ENCODE data around the gene CDK17.

The CDK17 gene

GRCh38 chr12:96311191-96311590, 89.0 kb downstream of the CDK17 start:
- DNase-seq = no peak

GRCh38 chr12:96310067-96310466, 90.2 kb downstream of the CDK17 start:
- DNase-seq = no peak

- no peak for DNase-seq
These were observed 91.4 kb downstream of the CDK17 start for GRCh38 chr12:96308881-96309280.

- DNase-seq = no peak
These were observed 94.6 kb downstream of the CDK17 start for GRCh38 chr12:96305665-96306064.

GRCh38 chr12:96303653-96304052, 96.6 kb downstream of the CDK17 start:
- DNase-seq = no peak

GRCh38 chr12:96302687-96303310, 97.4 kb downstream of the CDK17 start:
- no peak for DNase-seq

- no peak for DNase-seq
These were observed 98.5 kb downstream of the CDK17 start for GRCh38 chr12:96301732-96302131.

GRCh38 chr12:96300064-96300463, 100.2 kb downstream of the CDK17 start:
- no peak for DNase-seq

GRCh38 chr12:96297504-96297903, 102.7 kb downstream of the CDK17 start:
- DNase-seq = no peak

GRCh38 chr12:96295532-96296160, 104.6 kb downstream of the CDK17 start:
- DNase-seq = no peak

- DNase-seq = no peak
These were observed 105.4 kb downstream of the CDK17 start for GRCh38 chr12:96294831-96295230.

GRCh38 chr12:96293093-96293492, 107.1 kb downstream of the CDK17 start:
- no peak for DNase-seq

GRCh38 chr12:96289067-96289466, 111.2 kb downstream of the CDK17 start:
- DNase-seq = no peak

- no peak for DNase-seq
These were observed 115.1 kb downstream of the CDK17 start for GRCh38 chr12:96285158-96285557.

- DNase-seq = no peak
These were observed 125.9 kb downstream of the CDK17 start for GRCh38 chr12:96274331-96274730.

- DNase-seq = no peak
These were observed 128.6 kb downstream of the CDK17 start for GRCh38 chr12:96271469-96272199.

- no peak for DNase-seq
These were observed 134.0 kb downstream of the CDK17 start for GRCh38 chr12:96266238-96266637.

GRCh38 chr12:96265836-96266235, 134.4 kb downstream of the CDK17 start:
- no peak for DNase-seq

- DNase-seq = no peak
These were observed 134.8 kb downstream of the CDK17 start for GRCh38 chr12:96265400-96265799.

GRCh38 chr12:96263449-96263902, 136.8 kb downstream of the CDK17 start:
- DNase-seq = no peak

- no peak for DNase-seq
These were observed 138.7 kb downstream of the CDK17 start for GRCh38 chr12:96261557-96261956.

- no peak for DNase-seq
These were observed 139.6 kb downstream of the CDK17 start for GRCh38 chr12:96260644-96261043.

- DNase-seq = no peak
These were observed 140.0 kb downstream of the CDK17 start for GRCh38 chr12:96260231-96260630.
